ENCODE data around the gene TSSK6. TPM values are rescaled to one million over a fixed set of nuclear protein-coding genes. Genes with fewer than 3 reads are reported as not detected.

TSSK6 gene
- polyA plus RNA-seq, 3 donors from 2014 or later: 0.66 to 0.96 TPM; not detected in 1

- H3K4me1 Mint-ChIP-seq: no peaks in the 10 kb centered on the region
- H3K4me3 Mint-ChIP-seq: no peak overlapping the region
- H3K36me3 Mint-ChIP-seq: no peaks in the 10 kb centered on the region
- H3K27me3 Mint-ChIP-seq (ENCODE audit: low read depth in 3 of 3): peaks cover 0 to 6% (median 0%) of the 10 kb centered on the region in 3 donors
- no peak overlapping the region for H3K27ac Mint-ChIP-seq
- H3K9me3 Mint-ChIP-seq: no peaks in the 10 kb centered on the region
- no peak for DNase-seq
These were observed 35.2 kb upstream of the TSSK6 start for GRCh38 chr19:19550485-19550929.

- no peak overlapping the region for H3K4me3 Mint-ChIP-seq
- DNase-seq: no peak
- H3K27me3 Mint-ChIP-seq (ENCODE audit: low read depth in 3 of 3): peaks cover 0 to 6% (median 0%) of the 10 kb centered on the region in 3 donors
- no peaks in the 10 kb centered on the region for H3K36me3 Mint-ChIP-seq
- no peaks in the 10 kb centered on the region for H3K4me1 Mint-ChIP-seq
- H3K9me3 Mint-ChIP-seq: no peaks in the 10 kb centered on the region
- H3K27ac Mint-ChIP-seq: no peak overlapping the region
These were observed 34.6 kb upstream of the TSSK6 start for GRCh38 chr19:19549804-19550464.

- Mint-ChIP-seq H3K4me1 (no peaks in the 10 kb centered on the region), H3K4me3 (no peak overlapping the region), H3K9me3 (no peaks in the 10 kb centered on the region), H3K27me3 (ENCODE audit: low read depth in 3 of 3) (peaks cover 0 to 6% (median 0%) of the 10 kb centered on the region in 3 donors), H3K36me3 (no peaks in the 10 kb centered on the region), H3K27ac (no peak overlapping the region)
- no peak for DNase-seq
These were observed 33.8 kb upstream of the TSSK6 start for GRCh38 chr19:19548915-19549759.

GRCh38 chr19:19547674-19548336 is 32.5 kb upstream of the TSSK6 start:
- Mint-ChIP-seq H3K4me1 (no peaks in the 10 kb centered on the region), H3K27me3 (ENCODE audit: low read depth in 3 of 3) (peaks cover 0 to 6% (median under 1%) of the 10 kb centered on the region in 3 donors), H3K4me3 (no peak overlapping the region), H3K36me3 (no peaks in the 10 kb centered on the region), H3K27ac (no peak overlapping the region), H3K9me3 (no peaks in the 10 kb centered on the region)
- no peak for DNase-seq

- Mint-ChIP-seq H3K4me1 (peaks cover 0 to 7% of the 10 kb centered on the region in 2 donors), H3K27me3 (ENCODE audit: low read depth in 3 of 3) (peaks cover 0 to 8% (median 2%) of the 10 kb centered on the region in 3 donors), H3K4me3 (no peak overlapping the region), H3K27ac (no peak overlapping the region), H3K36me3 (no peaks in the 10 kb centered on the region), H3K9me3 (no peaks in the 10 kb centered on the region)
- no peak for DNase-seq
These were observed 31.4 kb upstream of the TSSK6 start for GRCh38 chr19:19546751-19547162.

- Mint-ChIP-seq H3K4me1 (peaks cover 2 to 9% of the 10 kb centered on the region in 2 donors), H3K4me3 (no peak overlapping the region), H3K27me3 (ENCODE audit: low read depth in 3 of 3) (peaks cover 0 to 8% (median 2%) of the 10 kb centered on the region in 3 donors), H3K27ac (no peak overlapping the region), H3K9me3 (no peaks in the 10 kb centered on the region), H3K36me3 (no peaks in the 10 kb centered on the region)
- no peak for DNase-seq
These were observed 30.4 kb upstream of the TSSK6 start for GRCh38 chr19:19545707-19546106.

GRCh38 chr19:19544954-19545591 is 29.7 kb upstream of the TSSK6 start:
- Mint-ChIP-seq H3K4me3 (no peak overlapping the region), H3K36me3 (no peaks in the 10 kb centered on the region), H3K27me3 (ENCODE audit: low read depth in 3 of 3) (peaks cover 0 to 10% (median 2%) of the 10 kb centered on the region in 3 donors), H3K9me3 (no peaks in the 10 kb centered on the region), H3K27ac (no peak overlapping the region), H3K4me1 (peaks cover 6 to 12% of the 10 kb centered on the region in 2 donors)
- no peak for DNase-seq

- H3K9me3 Mint-ChIP-seq: no peaks in the 10 kb centered on the region
- H3K27ac Mint-ChIP-seq: no peak overlapping the region
- H3K36me3 Mint-ChIP-seq: no peaks in the 10 kb centered on the region
- DNase-seq: no peak
- H3K4me1 Mint-ChIP-seq: peaks cover 6 to 12% of the 10 kb centered on the region in 2 donors
- H3K4me3 Mint-ChIP-seq: no peak overlapping the region
- H3K27me3 Mint-ChIP-seq (ENCODE audit: low read depth in 3 of 3): peaks cover 2 to 8% (median 2%) of the 10 kb centered on the region in 3 donors
These were observed 29.1 kb upstream of the TSSK6 start for GRCh38 chr19:19544257-19544953.

- Mint-ChIP-seq H3K36me3 (no peaks in the 10 kb centered on the region), H3K9me3 (peaks cover 0 to 2% (median 0%) of the 10 kb centered on the region in 6 donors), H3K4me3 (no peak overlapping the region), H3K27ac (no peak overlapping the region), H3K4me1 (peaks cover 11 to 19% of the 10 kb centered on the region in 2 donors), H3K27me3 (ENCODE audit: low read depth in 3 of 3) (peaks cover 2 to 8% (median 2%) of the 10 kb centered on the region in 3 donors)
- DNase-seq: no peak
These were observed 28.3 kb upstream of the TSSK6 start for GRCh38 chr19:19543640-19544039.

- peaks cover 2 to 8% (median 4%) of the 10 kb centered on the region in 3 donors for H3K27me3 Mint-ChIP-seq (ENCODE audit: low read depth in 3 of 3)
- DNase-seq: no peak
- H3K4me1 Mint-ChIP-seq: peaks cover 14 to 22% of the 10 kb centered on the region in 2 donors
- no peak overlapping the region for H3K4me3 Mint-ChIP-seq
- H3K27ac Mint-ChIP-seq: no peak overlapping the region
- peaks cover 0 to 2% (median 0%) of the 10 kb centered on the region in 6 donors for H3K9me3 Mint-ChIP-seq
- no peaks in the 10 kb centered on the region for H3K36me3 Mint-ChIP-seq
These were observed 27.8 kb upstream of the TSSK6 start for GRCh38 chr19:19543101-19543500.

GRCh38 chr19:19542507-19542906 is 27.2 kb upstream of the TSSK6 start:
- Mint-ChIP-seq H3K9me3 (peaks cover 0 to 2% (median 0%) of the 10 kb centered on the region in 6 donors), H3K36me3 (no peaks in the 10 kb centered on the region), H3K4me1 (peaks cover 16 to 24% of the 10 kb centered on the region in 2 donors), H3K4me3 (peak overlapping the region in 4 of 5 donors; percentile 14 to 38 (median 23)), H3K27ac (no peak overlapping the region), H3K27me3 (ENCODE audit: low read depth in 3 of 3) (peaks cover 2 to 8% (median 4%) of the 10 kb centered on the region in 3 donors)
- no peak for DNase-seq

- peaks cover 18 to 27% of the 10 kb centered on the region in 2 donors for H3K4me1 Mint-ChIP-seq
- H3K4me3 Mint-ChIP-seq: peak overlapping the region in 4 of 5 donors; percentile 16 to 67 (median 43)
- H3K36me3 Mint-ChIP-seq: no peaks in the 10 kb centered on the region
- H3K27ac Mint-ChIP-seq: no peak overlapping the region
- no peak for DNase-seq
- peaks cover 0 to 2% (median 0%) of the 10 kb centered on the region in 6 donors for H3K9me3 Mint-ChIP-seq
- peaks cover 2 to 7% (median 4%) of the 10 kb centered on the region in 3 donors for H3K27me3 Mint-ChIP-seq (ENCODE audit: low read depth in 3 of 3)
These were observed 26.3 kb upstream of the TSSK6 start for GRCh38 chr19:19541616-19542015.

Measured in immature natural killer cell (primary cell).